GM04504 (cell line): ENCODE results near the gene C19orf53.
"Not testable (repeated sequence)": the region's sequence is repeated elsewhere in the genome, so short reads cannot be mapped to it uniquely, and the experiment has no call there.

Source experiments
- DNase-seq: peaks from one replicate; pipeline ENCODE4 v3.0.0-alpha.2; 2012; ENCODE audit warnings: low read depth

The C19orf53 gene

GRCh38 chr19:13764101-13764807 lies 10.0 kb upstream of the C19orf53 start, which contains the start of gene MRI1:
TSS of gene MRI1 (plus strand) at chr19:13764522. CDS start at chr19:13764589, 67 bp downstream.
- peak; percentile 55 for DNase-seq

DNA sequence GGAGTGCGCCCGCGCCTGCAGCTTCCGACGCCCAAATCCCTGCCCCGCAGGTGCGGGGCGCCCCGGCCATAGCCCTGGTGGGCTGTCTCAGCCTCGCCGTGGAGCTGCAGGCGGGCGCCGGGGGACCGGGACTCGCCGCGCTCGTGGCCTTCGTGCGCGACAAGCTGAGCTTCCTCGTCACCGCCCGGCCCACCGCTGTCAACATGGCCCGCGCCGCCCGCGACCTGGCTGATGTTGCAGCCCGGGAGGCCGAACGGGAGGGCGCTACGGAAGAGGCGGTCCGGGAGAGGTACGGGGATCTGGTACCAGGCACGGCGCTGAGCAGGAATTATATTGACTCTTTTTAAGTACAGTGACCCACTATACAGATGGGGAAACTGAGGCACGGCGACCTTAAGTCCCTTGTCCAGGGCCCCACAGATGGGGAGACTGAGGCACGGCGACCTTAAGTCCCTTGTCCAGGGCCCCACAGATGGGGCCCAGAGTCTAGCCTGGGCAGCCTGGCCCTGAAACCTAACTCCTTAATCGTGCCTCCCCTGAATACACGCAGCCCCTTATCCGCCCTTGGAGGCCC lies 9.3 kb upstream of the C19orf53 start:
- no peak for DNase-seq

GRCh38 chr19:13765395-13766094 lies 8.7 kb upstream of the C19orf53 start:
- no peak for DNase-seq

DNA sequence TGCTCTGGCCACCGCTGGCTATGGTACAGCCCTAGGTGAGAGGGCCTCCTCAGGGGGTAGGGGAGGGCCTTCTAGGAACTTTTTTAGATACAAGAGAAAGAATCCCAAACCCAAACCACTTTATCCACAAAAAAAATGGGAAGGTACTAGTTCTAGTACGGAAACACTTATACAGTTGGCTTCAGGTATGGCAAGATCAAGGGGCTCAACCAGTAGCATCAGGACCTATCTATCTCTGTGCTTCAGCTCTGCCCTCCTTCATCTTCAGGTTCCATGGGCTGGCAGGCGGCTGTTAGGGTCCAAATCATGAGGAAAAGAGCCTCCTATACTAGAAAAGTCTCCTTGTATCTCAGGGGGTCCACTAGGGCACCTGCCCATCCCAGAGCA lies 8.2 kb upstream of the C19orf53 start:
- DNase-seq = no peak

GRCh38 chr19:13768510-13768909 lies 5.7 kb upstream of the C19orf53 start:
- no peak for DNase-seq

GRCh38 chr19:13770013-13770635 lies 4.1 kb upstream of the C19orf53 start:
- DNase-seq = no peak

DNA sequence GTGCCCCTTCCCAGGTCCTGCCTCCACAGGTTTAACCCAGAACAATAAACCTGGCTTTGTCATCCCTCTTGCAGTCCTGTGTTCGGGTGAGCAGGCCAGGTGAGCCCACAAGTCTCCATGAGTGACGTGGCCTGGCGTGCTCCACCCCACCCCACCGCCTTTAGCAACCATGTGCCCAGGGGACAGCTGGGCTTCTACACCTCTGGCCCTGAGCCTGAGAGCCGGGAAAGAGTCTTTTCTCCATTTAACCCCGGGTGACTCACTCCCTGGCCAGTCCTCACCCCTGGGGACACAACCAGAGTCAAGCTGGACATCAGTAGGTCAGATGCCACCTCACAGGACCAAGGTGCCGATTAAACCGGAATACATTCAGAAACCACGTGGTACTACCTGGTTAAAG lies 4.1 kb downstream of the C19orf53 start:
- no peak for DNase-seq

DNA sequence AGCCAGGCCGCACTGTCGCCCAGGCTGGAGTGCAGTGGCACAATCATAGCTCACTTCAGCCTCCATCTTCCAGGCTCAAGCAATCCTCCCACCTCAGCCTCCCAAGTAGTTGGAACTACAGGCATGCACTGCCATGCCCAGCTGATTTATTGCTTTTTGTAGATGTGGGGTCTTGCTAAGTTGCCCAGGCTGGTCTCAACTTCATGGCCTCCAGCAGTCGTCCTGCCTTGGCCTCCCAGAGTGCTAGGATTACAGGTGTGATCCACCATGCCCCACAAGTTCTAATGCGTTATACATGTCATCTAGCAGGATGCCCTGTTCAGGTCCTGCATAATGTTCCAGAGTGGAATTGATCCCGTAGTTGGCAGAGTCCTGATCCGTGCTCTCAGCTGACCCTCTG lies 4.6 kb downstream of the C19orf53 start:
- no peak for DNase-seq

DNA sequence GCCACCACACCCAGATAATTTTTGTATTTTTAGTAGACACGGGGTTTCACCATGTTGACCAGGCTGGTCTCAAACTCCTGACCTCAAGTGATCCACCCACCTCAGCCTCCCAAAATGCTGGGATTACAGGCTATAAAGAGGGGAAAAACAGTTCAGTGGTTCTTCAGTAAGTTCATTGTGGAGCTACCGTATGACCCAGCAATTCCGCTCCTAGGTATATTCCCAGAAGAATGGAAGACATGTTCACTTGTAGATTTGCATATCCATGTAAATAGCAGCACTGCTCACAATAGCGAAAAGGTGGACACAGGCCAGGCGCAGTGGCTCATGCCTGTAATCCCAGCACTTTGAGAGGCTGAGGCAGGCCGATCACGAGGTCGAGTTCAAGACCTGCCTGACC lies 5.5 kb downstream of the C19orf53 start:
- not testable (repeated sequence) for DNase-seq

DNA sequence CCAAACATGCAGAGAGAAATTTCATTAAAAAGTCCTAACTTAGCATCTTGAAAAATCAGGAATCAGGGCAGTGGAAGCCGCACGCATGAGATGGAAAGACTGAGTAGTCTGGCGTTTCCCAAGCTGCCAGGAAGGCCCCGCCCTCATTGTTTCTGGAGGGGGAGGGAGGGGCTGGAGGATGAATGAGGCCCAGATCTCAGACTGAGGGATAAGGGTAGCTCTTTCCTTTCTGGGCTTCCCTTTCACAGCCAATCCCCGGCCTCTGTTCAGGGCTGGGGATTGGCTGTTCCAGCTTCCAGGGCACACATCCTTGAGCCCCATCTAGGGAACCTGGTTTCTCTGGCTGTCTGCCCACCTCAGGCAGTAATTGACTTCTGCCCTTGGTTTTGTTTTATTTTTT lies 7.3 kb downstream of the C19orf53 start:
- DNase-seq = peak; percentile 73

- DNase-seq = no peak
Measured at GRCh38 chr19:13782537-13782936, 8.3 kb downstream of the C19orf53 start.

- DNase-seq = no peak
Measured at GRCh38 chr19:13783565-13784500, 9.6 kb downstream of the C19orf53 start.

- DNase-seq = peak; percentile 50
Measured at GRCh38 chr19:13784731-13785452, 10.6 kb downstream of the C19orf53 start.

GRCh38 chr19:13788991-13789390 lies 14.7 kb downstream of the C19orf53 start:
- DNase-seq = peak; percentile 51

- no peak for DNase-seq
Measured at GRCh38 chr19:13790354-13790753, 16.1 kb downstream of the C19orf53 start.

DNA sequence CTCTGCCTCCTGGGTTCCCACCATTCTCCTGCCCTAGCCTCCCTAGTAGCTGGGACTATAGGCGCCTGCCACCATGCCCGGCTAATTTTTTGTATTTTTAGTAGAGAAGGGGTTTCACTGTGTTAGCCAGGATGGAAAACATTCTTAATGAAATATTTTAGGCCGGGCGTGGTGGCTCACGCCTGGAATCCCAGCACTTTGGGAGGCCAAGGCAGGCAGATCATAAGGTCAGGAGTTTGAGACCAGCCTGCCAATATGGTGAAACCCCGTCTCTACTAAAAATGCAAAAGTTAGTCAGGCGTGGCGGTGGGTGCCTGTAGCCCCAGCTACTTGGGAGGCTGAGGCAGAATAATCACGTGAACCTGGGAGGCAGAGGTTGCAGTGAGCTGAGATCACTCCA lies 19.1 kb downstream of the C19orf53 start:
- not testable (repeated sequence) for DNase-seq

DNA sequence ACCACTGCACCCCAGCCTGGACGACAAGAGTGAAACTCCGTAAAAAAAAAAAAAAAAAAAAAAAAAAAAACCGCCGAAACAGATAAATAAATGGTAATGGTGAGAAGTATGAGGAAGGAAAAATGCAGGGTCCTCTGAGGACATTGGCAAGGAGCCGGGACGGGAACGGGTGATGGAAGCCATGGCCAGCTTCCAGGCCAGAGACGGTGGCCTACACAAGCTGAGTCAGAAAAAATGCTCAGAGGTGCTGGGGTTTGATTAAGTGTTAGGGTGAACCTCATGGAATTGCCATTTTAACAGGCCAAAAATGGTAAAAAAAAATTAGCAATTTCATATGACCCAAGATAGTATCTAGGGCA lies 20.1 kb downstream of the C19orf53 start:
- peak; percentile 88 for DNase-seq

DNA sequence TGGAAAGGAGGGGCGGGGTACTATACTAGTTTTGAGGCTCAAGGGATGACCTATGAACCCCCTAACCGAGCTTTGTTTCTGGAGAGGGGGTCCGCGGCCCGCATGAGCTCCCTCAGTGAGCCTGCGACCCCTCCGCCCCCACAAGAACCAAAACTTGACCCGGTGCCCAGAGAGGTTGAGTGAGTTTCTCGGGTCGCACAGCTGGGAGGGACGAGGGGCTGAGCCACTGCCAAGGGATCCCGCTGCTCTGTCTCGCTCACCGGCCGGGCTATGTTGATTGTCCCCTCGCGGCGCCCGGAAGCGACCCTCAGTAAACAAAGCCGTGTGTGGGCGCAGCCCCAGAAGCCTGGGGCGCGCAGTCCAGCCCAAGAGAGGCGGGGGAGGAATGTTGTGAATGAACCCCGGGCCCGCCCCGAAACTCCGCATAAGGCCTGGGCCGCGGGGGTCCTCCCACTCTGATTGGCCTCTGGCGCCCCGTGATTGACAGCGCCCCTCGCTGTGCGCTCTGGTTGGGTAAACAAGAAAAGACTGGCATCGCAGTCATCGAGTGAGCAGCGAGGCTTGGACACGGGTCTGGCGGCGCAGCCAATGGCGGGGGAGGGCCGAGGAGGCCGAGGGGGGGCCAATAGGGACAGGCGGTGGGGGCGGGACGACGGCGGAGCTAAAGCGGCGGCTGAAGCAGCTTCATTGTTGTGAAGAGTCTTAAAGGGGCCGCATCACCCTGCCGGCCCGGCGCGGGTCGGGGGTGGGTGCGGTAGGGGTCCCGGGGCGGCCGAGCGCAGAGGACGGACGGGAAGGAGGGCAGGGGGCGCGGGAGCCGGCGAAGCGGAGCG lies 20.7 kb downstream of the C19orf53 start, which contains the start of gene ZSWIM4:
Gene ZSWIM4 (plus strand): TSS at position 687 of the 833 bp plus-strand sequence. CDS start 206 bp downstream, outside the sequence.
- peak; percentile 99 for DNase-seq

- DNase-seq = no peak
Measured at GRCh38 chr19:13795595-13796300, 21.5 kb downstream of the C19orf53 start.
